NCI-H226 (cell line): Measurements from ENCODE around the gene ARMS2.

Experiments used
- DNase-seq: peaks from one replicate; pipeline ENCODE4 v3.0.0-alpha.2; 2015

Gene ARMS2

GRCh38 chr10:122495406-122496340 is 41.2 kb downstream of the ARMS2 start:
- no peak for DNase-seq

GRCh38 chr10:122497241-122497640 is 42.8 kb downstream of the ARMS2 start:
- no peak for DNase-seq

DNA sequence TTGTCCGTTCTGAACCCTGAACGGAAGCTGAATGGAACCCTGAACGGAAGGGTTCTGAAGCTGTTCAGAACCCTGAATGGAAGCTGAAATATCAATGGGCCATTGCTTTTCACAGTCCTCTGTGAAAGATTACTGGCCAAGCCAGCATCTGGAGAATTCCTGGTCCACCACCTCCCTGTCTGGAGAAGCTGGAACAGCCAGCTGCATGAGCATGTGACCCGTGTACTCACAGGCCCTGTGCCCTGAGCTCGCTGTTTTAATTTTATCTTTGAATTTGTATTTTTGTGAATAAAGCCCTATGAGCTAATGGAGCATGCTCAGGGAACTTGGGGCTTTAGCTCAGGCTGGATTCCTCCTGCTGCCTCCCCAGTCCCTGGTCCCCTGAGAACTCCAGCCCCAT is 44.1 kb downstream of the ARMS2 start:
- no peak for DNase-seq

DNA sequence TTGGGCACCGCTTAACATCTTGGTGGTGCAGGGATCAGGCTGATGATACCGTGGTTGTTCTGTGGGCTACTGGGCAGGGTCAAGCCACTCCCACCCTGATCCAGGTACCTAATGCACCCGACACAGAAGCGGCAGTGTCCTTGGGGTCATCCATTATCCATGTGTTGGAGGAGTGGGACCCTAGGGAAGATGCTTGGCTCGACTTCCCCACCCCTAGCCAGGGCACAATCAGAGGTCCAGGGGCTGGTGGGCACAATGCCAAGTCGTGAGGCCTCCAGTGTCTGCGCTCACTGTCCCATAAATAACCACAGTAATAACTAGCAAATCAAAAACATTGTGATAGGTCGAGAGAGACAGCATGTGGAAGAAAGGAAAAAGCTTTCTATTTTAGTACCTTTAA is 44.6 kb downstream of the ARMS2 start:
- no peak for DNase-seq

GRCh38 chr10:122499491-122499941 is 45.1 kb downstream of the ARMS2 start:
- DNase-seq: no peak

DNA sequence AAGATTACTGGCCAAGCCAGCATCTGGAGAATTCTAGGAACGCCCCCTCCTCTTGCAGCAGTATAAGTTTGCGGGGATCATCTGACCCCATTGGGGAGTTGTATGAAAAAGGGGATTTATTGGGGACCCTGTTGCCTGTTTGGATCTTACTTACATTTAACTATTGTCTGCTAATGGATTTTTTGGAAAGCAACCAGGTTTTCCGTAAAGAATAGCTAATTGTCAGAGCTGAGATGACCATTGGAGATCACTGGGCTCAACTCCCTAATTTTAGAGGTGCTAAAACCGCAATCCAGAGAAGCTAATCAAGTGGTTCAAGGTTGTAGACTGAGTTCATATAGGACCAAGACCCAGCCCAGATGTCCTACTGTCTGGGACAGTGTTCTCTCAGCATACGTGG is 45.7 kb downstream of the ARMS2 start:
- no peak for DNase-seq

- no peak for DNase-seq
Observed at GRCh38 chr10:122500726-122501125, 46.3 kb downstream of the ARMS2 start.

- DNase-seq: no peak
Observed at GRCh38 chr10:122503012-122503411, 48.6 kb downstream of the ARMS2 start.

DNA sequence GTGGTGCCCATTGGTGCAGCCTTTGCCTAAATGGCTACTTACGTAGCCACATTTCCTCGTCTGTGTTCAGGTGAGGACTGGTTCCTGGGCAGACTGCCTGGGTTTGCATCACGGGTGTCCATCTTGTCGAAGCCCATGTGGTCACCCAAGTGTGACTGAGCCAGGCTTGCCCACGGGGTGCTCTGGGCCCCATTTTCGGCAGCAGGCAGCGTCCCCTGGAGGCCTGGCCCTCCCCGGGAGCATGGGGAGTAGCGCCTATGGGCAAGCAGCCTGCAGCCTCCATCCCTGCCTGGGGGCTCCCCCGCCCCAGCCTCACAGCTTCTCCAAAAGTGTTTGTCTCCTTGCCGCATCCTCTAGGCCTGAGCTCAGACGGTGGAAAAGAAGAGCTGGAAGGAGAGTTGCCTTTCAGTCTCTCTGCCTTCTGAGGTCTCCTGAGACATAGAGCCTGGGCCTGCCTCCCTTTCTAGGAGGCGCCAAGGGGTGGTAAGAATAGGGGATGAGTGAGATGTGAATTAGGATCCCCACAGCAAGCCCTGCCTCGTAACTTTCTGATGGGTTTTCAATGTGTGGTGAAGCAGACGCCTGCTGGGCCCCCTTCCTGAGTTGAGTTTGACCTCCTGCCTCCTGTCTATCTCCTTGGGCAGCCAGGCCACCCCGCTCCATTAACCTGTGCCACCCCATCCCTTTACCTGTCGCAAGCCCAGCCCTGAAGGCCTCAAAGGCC is 49.6 kb downstream of the ARMS2 start:
- no peak for DNase-seq

GRCh38 chr10:122504610-122504950 is 50.1 kb downstream of the ARMS2 start:
- DNase-seq: peak; percentile 79

DNA sequence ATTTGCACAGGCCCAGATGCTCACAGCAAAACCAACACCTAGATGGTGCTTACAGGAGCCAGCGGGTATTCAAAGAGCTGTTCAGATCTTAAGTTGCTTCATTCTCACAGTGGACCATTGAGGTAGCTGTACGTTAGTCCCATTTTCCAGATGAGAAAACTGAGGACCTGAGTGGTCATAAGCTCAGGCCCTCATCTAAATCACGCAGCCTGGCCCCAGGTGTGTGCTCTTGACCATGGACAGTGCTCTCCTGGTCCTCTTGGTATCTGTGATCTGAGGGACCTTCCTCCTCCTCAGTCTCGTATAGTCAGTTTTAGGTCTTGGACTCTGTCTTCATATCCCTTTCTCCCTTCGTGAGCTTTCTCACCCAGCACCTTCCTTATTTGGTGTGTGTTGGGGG is 50.6 kb downstream of the ARMS2 start:
- DNase-seq: no peak

GRCh38 chr10:122505885-122506645 is 51.6 kb downstream of the ARMS2 start:
- no peak for DNase-seq
